GM23248 (cell line): ENCODE results near the gene MPV17. TPM values are rescaled to one million over a fixed set of nuclear protein-coding genes. Genes with fewer than 3 reads are reported as not detected.

Source experiments
- DNase-seq: peaks from one replicate; pipeline ENCODE4 v3.0.0-alpha.2; 2015
- H2AFZ ChIP-seq: fragments of 200-600 bp; sonication (generic); 2 replicates; pipeline ENCODE4 v1.6.1; 2016; ENCODE audit warnings: antibody characterized with exemption
- H3F3A ChIP-seq: fragments of 200-600 bp; sonication (generic); 2 replicates; pipeline ENCODE4 v1.6.1; 2016; ENCODE audit warnings: mild to moderate bottlenecking, antibody characterized with exemption, mixed run types; ENCODE audit not compliant: insufficient read depth
- H3K27ac ChIP-seq: fragments of 200-600 bp; sonication (generic); 2 replicates; pipeline ENCODE4 v1.5.1; 2016; ENCODE audit warnings: mild to moderate bottlenecking
- H3K27me3 ChIP-seq: fragments of 200-600 bp; sonication (generic); replicated peaks from 2 replicates; pipeline ENCODE4 v1.6.1; 2016; ENCODE audit warnings: mild to moderate bottlenecking; ENCODE audit not compliant: insufficient read depth
- H3K36me3 ChIP-seq: fragments of 200-600 bp; sonication (generic); 2 replicates; pipeline ENCODE4 v1.6.1; 2016; ENCODE audit warnings: low read depth, mild to moderate bottlenecking
- H3K4me1 ChIP-seq: fragments of 200-600 bp; sonication (generic); 2 replicates; pipeline ENCODE4 v1.6.1; 2016; ENCODE audit warnings: mild to moderate bottlenecking; ENCODE audit not compliant: insufficient read depth
- H3K4me2 ChIP-seq: fragments of 200-600 bp; sonication (generic); one replicate; pipeline ENCODE4 v1.6.1; 2016; ENCODE audit warnings: mild to moderate bottlenecking; ENCODE audit not compliant: unreplicated experiment
- H3K4me3 ChIP-seq: fragments of 200-600 bp; sonication (generic); 2 replicates; pipeline ENCODE4 v1.5.1; 2016; ENCODE audit warnings: mild to moderate bottlenecking
- H3K79me2 ChIP-seq: fragments of 200-600 bp; sonication (generic); 2 replicates; pipeline ENCODE4 v1.6.1; 2016; ENCODE audit warnings: mild to moderate bottlenecking; ENCODE audit not compliant: insufficient read depth
- H3K9ac ChIP-seq: fragments of 200-600 bp; sonication (generic); 2 replicates; pipeline ENCODE4 v1.6.1; 2016; ENCODE audit warnings: mild to moderate bottlenecking
- H3K9me2 ChIP-seq: fragments of 200-600 bp; sonication (generic); 2 replicates; pipeline ENCODE4 v1.6.1; 2016; ENCODE audit warnings: mixed run types, mild to moderate bottlenecking, moderate library complexity; ENCODE audit not compliant: insufficient read depth
- H3K9me3 ChIP-seq: fragments of 200-600 bp; sonication (generic); one replicate; pipeline ENCODE4 v1.6.1; 2017; ENCODE audit warnings: low read depth
- H4K20me1 ChIP-seq: fragments of 200-600 bp; sonication (generic); 2 replicates; pipeline ENCODE4 v1.6.0; 2016; ENCODE audit not compliant: insufficient read depth
- EZH2 ChIP-seq: fragments of 200-600 bp; sonication (generic); IDR thresholded peaks from 2 replicates; pipeline ENCODE4 v1.6.1; 2018; ENCODE audit warnings: antibody characterized with exemption, mild to moderate bottlenecking; ENCODE audit not compliant: insufficient read depth, poor library complexity, severe bottlenecking
- EZH2phosphoT487 ChIP-seq: fragments of 200-600 bp; sonication (generic); IDR thresholded peaks from 2 replicates; pipeline ENCODE4 v1.6.1; 2018; ENCODE audit warnings: antibody characterized with exemption, moderate library complexity, mild to moderate bottlenecking, low read depth; ENCODE audit not compliant: insufficient read depth
- WGBS, 2 experiments: methylation state at CpG; one replicate each; pipeline ENCODE4 v1.1.6; 2015 to 2017; ENCODE audit warnings: low lambda C conversion rate in 2 of 2, low coverage in 1 of 2; ENCODE audit errors: missing lambda C conversion rate in 2 of 2; 5-methylcytosine and 5-hydroxymethylcytosine counted together
- in situ Hi-C: fragments of 300-500 bp; cut with MboI; formaldehyde crosslinking; loops from 2 replicates; pipeline ENCODE4 v1.15.0; 2020
- polyA plus RNA-seq: library from polyadenylated mRNA; unstranded; fragments of >200 nt; fragmentation: Nextera tagmentation; extraction: Ambion mirVana; gene quantifications from 2 replicates; pipeline ENCODE4 v1.2.1, GENCODE V29; 2016
- total RNA-seq: library from RNA; depleted of rRNA; stranded (reverse); fragments of >200 nt; shearing (Covaris generic); gene quantifications from 2 replicates; pipeline ENCODE4 v1.2.3, GENCODE V29; 2014

Gene MPV17
- total and polyA plus RNA-seq, 2 experiments from 2014 or later, result 91.0 to 128 TPM

- DNase-seq, result no peak
- TF ChIP-seq EZH2 (no peak), EZH2phosphoT487 (no peak)
- Histone ChIP-seq H3K9ac (no peak overlapping the region), H3K27me3 (no peaks in the 10 kb centered on the region), H3K4me3 (no peak overlapping the region), H3K4me2 (no peak overlapping the region), H3K9me3 (no peaks in the 10 kb centered on the region), H3F3A (peaks cover 22% of the 10 kb centered on the region), H3K79me2 (no peaks in the 10 kb centered on the region), H3K9me2 (no peaks in the 10 kb centered on the region), H3K36me3 (no peaks in the 10 kb centered on the region), H2AFZ (no peak overlapping the region), H3K27ac (no peak overlapping the region), H4K20me1 (no peaks in the 10 kb centered on the region), H3K4me1 (peaks cover 13% of the 10 kb centered on the region)
- WGBS, 2 experiments, result 46 to 52% methylated on average over 6 of the region's 6 CpGs
- in situ Hi-C loops, result no loop called here
Observed at GRCh38 chr2:27291865-27292264, 31.0 kb downstream of the MPV17 start.

GRCh38 chr2:27290549-27290948, 32.3 kb downstream of the MPV17 start:
- in situ Hi-C loops, result no loop called here
- no peak for TF ChIP-seq EZH2
- no peak for TF ChIP-seq EZH2phosphoT487
- Histone ChIP-seq H4K20me1 (no peaks in the 10 kb centered on the region), H3K9me3 (no peaks in the 10 kb centered on the region), H3K36me3 (no peaks in the 10 kb centered on the region), H3K27me3 (0 out of 2 replicates have a peak, but pooled peaks cover 8% of the 10 kb centered on the region), H3F3A (peaks cover 22% of the 10 kb centered on the region), H3K4me3 (no peak overlapping the region), H3K79me2 (no peaks in the 10 kb centered on the region), H2AFZ (no peak overlapping the region), H3K4me2 (no peak overlapping the region), H3K27ac (no peak overlapping the region), H3K9ac (no peak overlapping the region), H3K9me2 (no peaks in the 10 kb centered on the region), H3K4me1 (peaks cover 13% of the 10 kb centered on the region)
- no peak for DNase-seq
- WGBS, 2 experiments, result 81 to 88% methylated on average over 5 of the region's 5 CpGs

DNA sequence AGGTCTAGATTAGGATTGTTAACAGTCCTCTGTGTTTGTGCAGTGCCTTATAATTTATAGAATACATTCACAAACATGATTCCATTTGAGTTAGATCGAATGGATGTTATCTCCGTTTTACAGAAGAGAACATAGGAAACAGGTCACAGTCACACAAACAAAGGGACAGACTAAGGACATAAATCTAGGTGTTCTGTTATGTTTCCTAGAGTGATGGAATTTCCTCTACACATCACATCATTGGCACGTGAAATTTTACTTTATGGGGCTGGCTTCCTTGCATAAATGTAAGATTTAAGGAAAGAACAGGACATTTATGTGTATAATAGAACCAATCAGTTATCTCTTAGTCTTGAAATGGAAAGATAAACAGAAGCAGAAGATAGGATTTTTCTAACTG, 34.3 kb downstream of the MPV17 start:
- Histone ChIP-seq H4K20me1 (no peaks in the 10 kb centered on the region), H3K36me3 (no peaks in the 10 kb centered on the region), H3K9me3 (no peaks in the 10 kb centered on the region), H3K4me1 (peaks cover 11% of the 10 kb centered on the region), H3K4me2 (no peak overlapping the region), H3K9ac (no peak overlapping the region), H2AFZ (no peak overlapping the region), H3K4me3 (no peak overlapping the region), H3K27me3 (0 out of 2 replicates have a peak, but pooled peaks cover 8% of the 10 kb centered on the region), H3K27ac (no peak overlapping the region), H3K9me2 (no peaks in the 10 kb centered on the region), H3F3A (peaks cover 14% of the 10 kb centered on the region), H3K79me2 (no peaks in the 10 kb centered on the region)
- TF ChIP-seq EZH2, result no peak
- TF ChIP-seq EZH2phosphoT487, result no peak
- no peak for DNase-seq
- 32 to 43% methylated on average over 3 of the region's 3 CpGs for WGBS, 2 experiments
- in situ Hi-C loops, result loop anchor here (10.0 kb wide), 1 partner anchor 184 kb away; no protein-coding TSS in a partner anchor

GRCh38 chr2:27285481-27285880, 37.4 kb downstream of the MPV17 start:
- H2AFZ ChIP-seq, result no peak overlapping the region
- H3K27me3 ChIP-seq, result 0 out of 2 replicates have a peak, but pooled peaks cover 8% of the 10 kb centered on the region
- DNase-seq, result no peak
- H3K4me3 ChIP-seq, result no peak overlapping the region
- no peak overlapping the region for H3K4me2 ChIP-seq
- H3K4me1 ChIP-seq, result peaks cover 18% of the 10 kb centered on the region
- H3K9me3 ChIP-seq, result no peaks in the 10 kb centered on the region
- H3K9ac ChIP-seq, result no peak overlapping the region
- H3K79me2 ChIP-seq, result no peaks in the 10 kb centered on the region
- WGBS, 2 experiments, result 37 to 44% methylated on average over 6 of the region's 6 CpGs
- no peak overlapping the region for H3K27ac ChIP-seq
- TF ChIP-seq EZH2 (no peak), EZH2phosphoT487 (no peak)
- 0 out of 2 replicates have a peak, but pooled peaks cover 3% of the 10 kb centered on the region for H3F3A ChIP-seq
- H4K20me1 ChIP-seq, result no peaks in the 10 kb centered on the region
- H3K9me2 ChIP-seq, result no peaks in the 10 kb centered on the region
- in situ Hi-C loops, result loop anchor here (10.0 kb wide), 1 partner anchor 181 kb away; no protein-coding TSS in a partner anchor
- no peaks in the 10 kb centered on the region for H3K36me3 ChIP-seq

DNA sequence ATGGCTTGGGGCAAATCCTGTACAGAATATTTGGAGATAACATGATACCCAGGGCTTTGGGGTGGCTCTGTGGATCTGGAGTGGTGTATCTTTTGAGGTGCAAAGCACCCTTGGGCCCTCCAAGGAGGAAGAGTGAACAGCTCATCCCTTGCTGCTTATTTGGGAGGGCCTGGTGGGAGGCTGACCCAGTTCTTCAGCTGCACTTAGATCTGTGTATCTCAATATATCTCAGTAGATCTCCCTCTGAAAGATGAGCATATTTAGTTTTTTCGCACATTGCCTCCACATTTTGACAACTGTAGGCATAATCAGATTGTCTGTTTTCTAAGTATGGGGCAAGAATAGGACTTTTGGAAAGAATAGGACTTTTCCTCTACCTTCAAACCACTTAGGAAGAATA, 37.9 kb downstream of the MPV17 start:
- H3K79me2 ChIP-seq, result no peaks in the 10 kb centered on the region
- in situ Hi-C loops, result loop anchor here (10.0 kb wide), 1 partner anchor 180 kb away; no protein-coding TSS in a partner anchor
- H3K9me2 ChIP-seq, result no peaks in the 10 kb centered on the region
- TF ChIP-seq EZH2 (no peak), EZH2phosphoT487 (no peak)
- WGBS, 2 experiments, result 89 to 90% methylated on average over 1 of the region's 1 CpG
- H3K4me1 ChIP-seq, result peaks cover 18% of the 10 kb centered on the region
- H3F3A ChIP-seq, result 0 out of 2 replicates have a peak, but pooled peaks cover 3% of the 10 kb centered on the region
- no peak for DNase-seq
- no peaks in the 10 kb centered on the region for H4K20me1 ChIP-seq
- 0 out of 2 replicates have a peak, but pooled peaks cover 8% of the 10 kb centered on the region for H3K27me3 ChIP-seq
- H3K9ac ChIP-seq, result no peak overlapping the region
- no peak overlapping the region for H3K4me2 ChIP-seq
- no peak overlapping the region for H3K4me3 ChIP-seq
- no peak overlapping the region for H3K27ac ChIP-seq
- no peaks in the 10 kb centered on the region for H3K36me3 ChIP-seq
- H2AFZ ChIP-seq, result no peak overlapping the region
- H3K9me3 ChIP-seq, result no peaks in the 10 kb centered on the region
